CD8-positive, alpha-beta memory T cell (primary cell): ENCODE results near the gene CSTF1. TPM values are rescaled to one million over a fixed set of nuclear protein-coding genes. Genes with fewer than 3 reads are reported as not detected.

ENCODE experiments used
- CTCF ChIA-PET: fragments of 350-600 bp; sonication (Branson Sonifier 250); formaldehyde crosslinking; loops from one replicate; lab custom pipeline; 2021; ENCODE audit warnings: antibody characterized with exemption; lab: Charles Lee
- POLR2A ChIA-PET: fragments of 350-600 bp; sonication (Branson Sonifier 250); formaldehyde crosslinking; loops from one replicate; lab custom pipeline; 2021; ENCODE audit warnings: antibody characterized with exemption; lab: Charles Lee
- DNase-seq, 5 donors: peaks; one replicate each; pipeline versions ENCODE4 v3.0.0 to v3.0.0-alpha.2; 2020 to 2022; ENCODE audit warnings: mixed read lengths in 1 of 5
- H3K27ac ChIP-seq: one replicate; pipeline ENCODE4 v1.7.0; 2013; ENCODE audit warnings: low read depth, mild to moderate bottlenecking, low read length, moderate library complexity
- H3K27me3 ChIP-seq: 2 replicates; pipeline ENCODE4 v1.7.0; 2013; ENCODE audit warnings: low read length, mild to moderate bottlenecking; ENCODE audit not compliant: insufficient read depth, poor library complexity, severe bottlenecking
- H3K36me3 ChIP-seq: 2 replicates; pipeline ENCODE4 v1.7.0; 2013; ENCODE audit warnings: mild to moderate bottlenecking, low read length, moderate library complexity; ENCODE audit not compliant: insufficient read depth
- H3K4me1 ChIP-seq: 2 replicates; pipeline ENCODE4 v1.7.0; 2013; ENCODE audit warnings: mild to moderate bottlenecking, low read length, moderate library complexity; ENCODE audit not compliant: insufficient read depth
- H3K4me3 ChIP-seq: 2 replicates; pipeline ENCODE4 v1.7.0; 2013; ENCODE audit warnings: mild to moderate bottlenecking, low read length
- H3K9me3 ChIP-seq: 2 replicates; pipeline ENCODE4 v1.7.0; 2013; ENCODE audit warnings: mild to moderate bottlenecking, low read length
- H3K27ac Mint-ChIP-seq, 8 donors: one replicate each; pipeline ENCODE4 v1.8.0; 2020 to 2021; ENCODE audit warnings: mixed read lengths in 8 of 8, mild to moderate bottlenecking in 6 of 8, inconsistent platforms in 3 of 8, moderate library complexity in 3 of 8
- H3K27me3 Mint-ChIP-seq, 2 donors: one replicate each; pipeline ENCODE4 v1.8.0; 2020 to 2021; ENCODE audit warnings: mixed read lengths in 2 of 2, mild to moderate bottlenecking in 1 of 2, moderate library complexity in 1 of 2
- H3K36me3 Mint-ChIP-seq, 3 donors: one replicate each; pipeline ENCODE4 v1.8.0; 2020 to 2021; ENCODE audit warnings: mixed read lengths in 3 of 3, inconsistent platforms in 1 of 3, mild to moderate bottlenecking in 1 of 3
- H3K4me1 Mint-ChIP-seq, 3 donors: one replicate each; pipeline ENCODE4 v1.8.0; 2020 to 2021; ENCODE audit warnings: mixed read lengths in 3 of 3, inconsistent platforms in 1 of 3, mild to moderate bottlenecking in 1 of 3
- H3K4me3 Mint-ChIP-seq, 7 donors: one replicate each; pipeline ENCODE4 v1.8.0; 2020 to 2021; ENCODE audit warnings: mixed read lengths in 7 of 7, mild to moderate bottlenecking in 6 of 7, moderate library complexity in 4 of 7, inconsistent platforms in 2 of 7
- H3K9me3 Mint-ChIP-seq, 5 donors: one replicate each; pipeline ENCODE4 v1.8.0; 2020 to 2022; ENCODE audit warnings: mixed read lengths in 5 of 5, mild to moderate bottlenecking in 3 of 5, moderate library complexity in 2 of 5, inconsistent platforms in 1 of 5
- polyA plus RNA-seq: library from polyadenylated mRNA; unstranded; fragments of 300-500 nt; fragmentation: Illumina TruSeq; gene quantifications from one replicate; pipeline ENCODE4 v1.2.3, GENCODE V29; 2021
- total RNA-seq, 2 experiments: library from RNA; stranded (reverse); gene quantifications; one replicate each; pipeline ENCODE4 v1.2.3, GENCODE V29; 2021

The CSTF1 gene
- total and polyA plus RNA-seq, 3 experiments from 2014 or later, result 37.0 to 54.7 (median 54.2) TPM

DNA sequence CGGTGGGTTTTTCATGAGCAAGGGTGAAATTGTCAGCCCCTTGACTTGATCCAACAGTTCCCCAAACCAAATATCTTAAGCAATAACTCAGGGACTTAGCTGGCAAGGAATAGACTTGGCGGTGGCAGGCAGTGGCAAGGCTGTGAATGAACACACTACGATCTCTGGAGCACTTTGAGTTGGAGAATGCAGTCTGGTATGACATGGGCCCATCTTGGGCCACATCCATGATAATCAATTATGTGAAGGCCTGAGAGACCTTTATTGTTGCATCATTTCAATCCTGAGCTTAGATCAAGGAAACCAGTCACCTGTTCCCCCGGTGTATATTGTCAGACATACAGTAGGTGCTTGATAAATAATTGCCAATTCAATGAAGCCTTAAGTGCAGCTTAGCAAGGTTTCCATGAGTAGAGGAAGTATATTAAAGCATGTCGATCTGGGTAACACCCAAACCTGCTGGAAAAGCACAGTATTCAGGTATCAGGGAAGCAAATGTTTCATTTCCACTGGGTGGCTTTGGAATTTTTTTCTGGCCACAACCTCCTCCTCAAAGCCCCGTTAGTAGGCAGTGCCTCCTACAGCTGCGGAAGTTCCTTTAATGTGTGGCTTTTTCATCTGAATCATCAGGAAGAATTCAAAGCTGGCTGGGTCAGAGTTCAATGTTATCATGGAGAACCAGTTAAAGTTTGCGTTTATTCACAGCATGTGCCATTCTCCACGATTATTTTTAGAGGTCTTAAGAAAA is 29.8 kb downstream of the CSTF1 start:
- ChIA-PET CTCF (interaction anchor here (1.1 to 3.2 kb wide), 3 partner anchors 8 to 21 kb away, joined by 3 to 11 read pairs (median 5); partner anchors contain the start of gene CASS4), POLR2A (interaction anchor here (0.6 to 1.0 kb wide), 2 partner anchors 10 to 903 kb away, joined by 3 to 5 read pairs; partner anchors contain the start of gene CASS4)
- Histone ChIP-seq H3K36me3 (no peaks in the 10 kb centered on the region), H3K4me3 (peak overlapping the region; percentile 10), H3K27ac (peak overlapping the region; percentile 41), H3K4me1 (peaks cover 58% of the 10 kb centered on the region), H3K9me3 (no peaks in the 10 kb centered on the region), H3K27me3 (no peaks in the 10 kb centered on the region)
- Mint-ChIP-seq H3K9me3 (no peaks in the 10 kb centered on the region), H3K4me3 (peak overlapping the region; percentile 4 to 46 (median 22)), H3K36me3 (peaks cover 0 to 9% (median 8%) of the 10 kb centered on the region in 3 donors), H3K4me1 (peaks cover 41 to 59% (median 50%) of the 10 kb centered on the region in 3 donors), H3K27ac (peak overlapping the region; percentile 31 to 94 (median 74)), H3K27me3 (peaks cover 0 to 1% of the 10 kb centered on the region in 2 donors)
- DNase-seq, result no peak

DNA sequence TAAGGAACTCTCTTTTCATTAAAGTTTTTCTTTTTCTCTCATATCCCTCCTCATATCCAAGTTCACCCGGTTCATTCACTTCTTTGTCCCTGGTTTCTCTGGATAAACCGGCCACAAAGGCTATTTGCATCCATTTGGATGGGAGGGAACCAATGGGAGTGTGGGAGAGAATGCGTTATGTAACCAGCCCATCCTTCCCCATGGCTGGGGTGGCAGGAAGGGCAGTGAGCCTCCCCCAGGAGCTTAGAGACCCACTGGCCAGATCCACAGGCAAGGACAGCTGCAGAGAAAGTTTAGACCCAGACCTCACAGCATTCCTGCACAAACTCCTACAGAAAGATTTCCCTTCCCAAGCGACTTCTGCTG is 30.4 kb downstream of the CSTF1 start:
- CTCF ChIA-PET, result interaction anchor here (1.1 to 3.2 kb wide), 2 partner anchors 8 to 10 kb away, joined by 5 to 11 read pairs; partner anchors contain the start of gene CASS4
- Histone ChIP-seq H3K27ac (no peak overlapping the region), H3K4me1 (peaks cover 52% of the 10 kb centered on the region), H3K9me3 (no peaks in the 10 kb centered on the region), H3K36me3 (no peaks in the 10 kb centered on the region), H3K27me3 (no peaks in the 10 kb centered on the region), H3K4me3 (no peak overlapping the region)
- Mint-ChIP-seq H3K27ac (peak overlapping the region; percentile 31 to 94 (median 70)), H3K9me3 (no peaks in the 10 kb centered on the region), H3K4me1 (peaks cover 39 to 57% (median 50%) of the 10 kb centered on the region in 3 donors), H3K36me3 (peaks cover 1 to 8% (median 7%) of the 10 kb centered on the region in 3 donors), H3K4me3 (peak overlapping the region in 2 of 7 donors; percentile 31 to 32), H3K27me3 (peaks cover 0 to 1% of the 10 kb centered on the region in 2 donors)
- POLR2A ChIA-PET, result interaction anchor here (1.0 kb wide), 1 partner anchor 11 kb away, joined by 5 read pairs; the partner anchor contains the start of gene CASS4
- no peak for DNase-seq

DNA sequence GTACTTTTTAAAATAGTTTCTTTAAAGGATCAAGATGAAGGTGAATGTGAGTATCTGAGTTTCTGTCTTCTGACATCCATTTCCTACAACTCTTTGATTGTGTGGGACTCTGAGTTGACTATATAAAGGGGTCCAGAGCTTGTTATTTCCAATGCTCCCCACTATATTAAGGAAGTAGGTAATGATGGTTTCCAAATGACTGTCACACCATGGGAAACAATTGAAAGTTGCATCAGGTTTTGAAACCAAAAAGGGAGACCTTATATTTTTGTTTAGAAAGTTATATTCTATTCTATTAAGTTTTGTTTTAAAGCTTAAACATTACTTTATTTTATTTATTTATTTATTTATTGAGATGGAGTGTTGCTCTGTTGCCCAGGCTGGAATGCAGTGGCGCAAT is 30.8 kb downstream of the CSTF1 start:
- H3K4me3 Mint-ChIP-seq, result no peak overlapping the region
- Histone ChIP-seq H3K36me3 (no peaks in the 10 kb centered on the region), H3K4me1 (peaks cover 52% of the 10 kb centered on the region), H3K9me3 (no peaks in the 10 kb centered on the region), H3K4me3 (no peak overlapping the region), H3K27me3 (no peaks in the 10 kb centered on the region), H3K27ac (no peak overlapping the region)
- H3K27ac Mint-ChIP-seq, result peak overlapping the region in 2 of 8 donors; percentile 60 to 82
- CTCF ChIA-PET, result interaction anchor here (1.1 to 3.2 kb wide), 2 partner anchors 8 to 10 kb away, joined by 5 to 11 read pairs; partner anchors contain the start of gene CASS4
- peaks cover 5 to 8% (median 6%) of the 10 kb centered on the region in 3 donors for H3K36me3 Mint-ChIP-seq
- POLR2A ChIA-PET, result no interaction called here
- peaks cover 0 to 1% of the 10 kb centered on the region in 2 donors for H3K27me3 Mint-ChIP-seq
- no peaks in the 10 kb centered on the region for H3K9me3 Mint-ChIP-seq
- peaks cover 39 to 57% (median 50%) of the 10 kb centered on the region in 3 donors for H3K4me1 Mint-ChIP-seq
- DNase-seq, result no peak

DNA sequence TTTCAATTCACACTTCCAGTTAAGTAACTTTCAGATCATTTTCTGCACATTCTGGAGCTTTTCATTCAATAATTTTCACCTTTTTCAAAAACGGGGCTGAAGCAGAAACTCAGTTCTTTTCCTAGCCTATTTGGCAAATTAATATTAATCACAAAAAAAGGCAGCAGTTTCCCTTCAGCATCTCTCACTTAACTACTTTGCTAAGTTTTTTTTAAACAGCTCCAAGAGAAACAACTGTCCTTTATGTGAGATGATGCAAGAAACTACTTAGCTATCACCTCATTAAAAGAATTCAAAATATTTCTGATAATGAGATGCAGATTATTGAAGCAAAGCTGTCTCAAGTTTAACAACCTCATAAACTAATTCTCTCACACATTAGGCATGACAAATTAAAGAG is 31.4 kb downstream of the CSTF1 start:
- H3K4me1 ChIP-seq, result peaks cover 53% of the 10 kb centered on the region
- DNase-seq, result no peak
- H3K4me1 Mint-ChIP-seq, result peaks cover 39 to 57% (median 50%) of the 10 kb centered on the region in 3 donors
- no peaks in the 10 kb centered on the region for H3K36me3 ChIP-seq
- peaks cover 0 to under 1% of the 10 kb centered on the region in 2 donors for H3K27me3 Mint-ChIP-seq
- H3K27me3 ChIP-seq, result no peaks in the 10 kb centered on the region
- H3K9me3 ChIP-seq, result no peaks in the 10 kb centered on the region
- H3K4me3 Mint-ChIP-seq, result no peak overlapping the region
- POLR2A ChIA-PET, result no interaction called here
- H3K4me3 ChIP-seq, result no peak overlapping the region
- CTCF ChIA-PET, result no interaction called here
- no peaks in the 10 kb centered on the region for H3K9me3 Mint-ChIP-seq
- peak overlapping the region in 1 of 8 donors; percentile 27 for H3K27ac Mint-ChIP-seq
- H3K27ac ChIP-seq, result no peak overlapping the region
- peaks cover 5 to 7% (median 6%) of the 10 kb centered on the region in 3 donors for H3K36me3 Mint-ChIP-seq

DNA sequence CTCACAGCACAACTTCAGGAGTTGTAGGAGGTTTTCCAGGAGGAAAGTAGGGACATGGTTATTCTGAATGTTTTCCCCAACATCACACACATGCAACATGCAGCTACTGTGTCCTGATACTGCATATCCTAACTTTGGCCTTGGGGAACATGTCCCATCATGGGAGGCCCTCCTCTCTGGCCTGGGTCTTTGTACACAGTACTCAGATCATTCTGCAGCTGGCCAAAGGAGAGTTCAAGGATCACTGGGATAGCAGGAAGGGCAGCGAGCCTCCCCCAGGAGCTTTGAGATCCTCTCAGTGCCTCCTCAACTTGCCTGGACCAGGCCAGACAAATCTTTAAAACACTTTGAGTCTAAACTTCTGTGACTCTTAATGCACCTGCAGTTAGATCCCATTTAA is 32.5 kb downstream of the CSTF1 start:
- POLR2A ChIA-PET, result interaction anchor here (0.7 kb wide), 1 partner anchor 12 kb away, joined by 4 read pairs; no protein-coding TSS in a partner anchor
- Mint-ChIP-seq H3K27ac (peak overlapping the region in 1 of 8 donors; percentile 33), H3K4me3 (no peak overlapping the region), H3K36me3 (peaks cover 4 to 9% (median 5%) of the 10 kb centered on the region in 3 donors), H3K9me3 (no peaks in the 10 kb centered on the region), H3K27me3 (no peaks in the 10 kb centered on the region), H3K4me1 (peaks cover 46 to 62% (median 56%) of the 10 kb centered on the region in 3 donors)
- no peak for DNase-seq
- Histone ChIP-seq H3K4me3 (no peak overlapping the region), H3K27me3 (no peaks in the 10 kb centered on the region), H3K4me1 (peaks cover 53% of the 10 kb centered on the region), H3K27ac (no peak overlapping the region), H3K9me3 (no peaks in the 10 kb centered on the region), H3K36me3 (no peaks in the 10 kb centered on the region)
- CTCF ChIA-PET, result interaction anchor here (0.8 kb wide), 1 partner anchor 21 kb away, joined by 3 read pairs; no protein-coding TSS in a partner anchor

DNA sequence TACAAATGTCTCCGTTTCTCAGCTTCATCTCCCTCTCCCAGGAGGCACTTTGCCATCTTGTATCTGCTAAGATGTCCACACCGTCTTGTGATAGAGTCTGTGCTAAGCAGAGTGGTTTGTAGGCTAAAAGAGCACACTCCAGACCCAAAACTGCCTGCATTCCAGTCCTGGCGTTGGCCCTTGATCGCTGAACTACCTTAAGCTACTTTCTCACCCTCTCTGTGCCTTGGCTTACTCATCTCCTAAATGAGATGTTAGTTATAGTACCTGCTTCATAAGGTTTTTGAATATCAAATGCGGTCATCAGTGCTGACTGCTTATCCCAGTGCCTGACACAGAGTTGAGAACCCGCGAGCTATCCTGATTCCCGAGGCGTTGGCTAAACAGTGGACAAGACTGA is 33.6 kb downstream of the CSTF1 start:
- no peak for DNase-seq
- Mint-ChIP-seq H3K4me1 (peaks cover 51 to 64% (median 62%) of the 10 kb centered on the region in 3 donors), H3K36me3 (peaks cover 3 to 9% (median 4%) of the 10 kb centered on the region in 3 donors), H3K27ac (peak overlapping the region in 2 of 8 donors; percentile 33 to 37), H3K9me3 (no peaks in the 10 kb centered on the region), H3K27me3 (peaks cover 0 to 1% of the 10 kb centered on the region in 2 donors), H3K4me3 (no peak overlapping the region)
- Histone ChIP-seq H3K27me3 (no peaks in the 10 kb centered on the region), H3K4me3 (no peak overlapping the region), H3K9me3 (no peaks in the 10 kb centered on the region), H3K36me3 (no peaks in the 10 kb centered on the region), H3K27ac (no peak overlapping the region), H3K4me1 (peaks cover 51% of the 10 kb centered on the region)
- CTCF ChIA-PET, result no interaction called here
- POLR2A ChIA-PET, result no interaction called here

DNA sequence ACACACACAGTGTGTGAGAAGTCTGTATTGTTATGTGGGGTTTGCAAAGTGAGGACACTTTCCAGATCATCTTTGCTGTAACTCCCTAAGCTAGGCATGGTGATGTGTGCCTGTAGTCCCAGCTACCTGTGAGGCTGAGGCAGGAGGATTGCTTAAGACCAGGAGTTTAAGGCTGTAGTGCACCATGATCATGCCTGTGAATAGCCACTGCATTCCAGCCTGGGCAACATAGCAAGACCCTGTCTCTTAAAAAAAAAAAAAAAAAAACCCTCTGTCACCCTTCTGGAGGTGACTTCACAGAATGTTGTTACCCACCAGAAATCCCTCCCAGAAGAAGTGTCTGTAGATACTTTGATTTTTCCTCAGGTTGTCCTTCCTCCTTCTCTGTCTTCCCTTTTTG is 34.5 kb downstream of the CSTF1 start:
- POLR2A ChIA-PET, result no interaction called here
- no peaks in the 10 kb centered on the region for H3K27me3 ChIP-seq
- H3K4me3 Mint-ChIP-seq, result no peak overlapping the region
- peak overlapping the region in 1 of 8 donors; percentile 5 for H3K27ac Mint-ChIP-seq
- peaks cover 45 to 60% (median 58%) of the 10 kb centered on the region in 3 donors for H3K4me1 Mint-ChIP-seq
- no peaks in the 10 kb centered on the region for H3K9me3 Mint-ChIP-seq
- H3K4me1 ChIP-seq, result peaks cover 42% of the 10 kb centered on the region
- H3K4me3 ChIP-seq, result no peak overlapping the region
- H3K27me3 Mint-ChIP-seq, result peaks cover 0 to 1% of the 10 kb centered on the region in 2 donors
- no peaks in the 10 kb centered on the region for H3K9me3 ChIP-seq
- peaks cover 2 to 9% (median 2%) of the 10 kb centered on the region in 3 donors for H3K36me3 Mint-ChIP-seq
- CTCF ChIA-PET, result no interaction called here
- no peaks in the 10 kb centered on the region for H3K36me3 ChIP-seq
- no peak overlapping the region for H3K27ac ChIP-seq
- no peak for DNase-seq
